SK-N-MC (cell line): ENCODE measurements around the gene BARHL2.

ENCODE experiments used
- EZH2 ChIP-seq: fragments of 200-600 bp; sonication (generic); IDR thresholded peaks from one replicate; pipeline ENCODE4 v1.6.1; 2017; ENCODE audit warnings: antibody characterized with exemption
- POLR2AphosphoS5 ChIP-seq: IDR thresholded peaks from 2 replicates; pipeline ENCODE4 v1.6.1; 2012; ENCODE audit warnings: mild to moderate bottlenecking, low read depth, low read length, borderline replicate concordance

DNA sequence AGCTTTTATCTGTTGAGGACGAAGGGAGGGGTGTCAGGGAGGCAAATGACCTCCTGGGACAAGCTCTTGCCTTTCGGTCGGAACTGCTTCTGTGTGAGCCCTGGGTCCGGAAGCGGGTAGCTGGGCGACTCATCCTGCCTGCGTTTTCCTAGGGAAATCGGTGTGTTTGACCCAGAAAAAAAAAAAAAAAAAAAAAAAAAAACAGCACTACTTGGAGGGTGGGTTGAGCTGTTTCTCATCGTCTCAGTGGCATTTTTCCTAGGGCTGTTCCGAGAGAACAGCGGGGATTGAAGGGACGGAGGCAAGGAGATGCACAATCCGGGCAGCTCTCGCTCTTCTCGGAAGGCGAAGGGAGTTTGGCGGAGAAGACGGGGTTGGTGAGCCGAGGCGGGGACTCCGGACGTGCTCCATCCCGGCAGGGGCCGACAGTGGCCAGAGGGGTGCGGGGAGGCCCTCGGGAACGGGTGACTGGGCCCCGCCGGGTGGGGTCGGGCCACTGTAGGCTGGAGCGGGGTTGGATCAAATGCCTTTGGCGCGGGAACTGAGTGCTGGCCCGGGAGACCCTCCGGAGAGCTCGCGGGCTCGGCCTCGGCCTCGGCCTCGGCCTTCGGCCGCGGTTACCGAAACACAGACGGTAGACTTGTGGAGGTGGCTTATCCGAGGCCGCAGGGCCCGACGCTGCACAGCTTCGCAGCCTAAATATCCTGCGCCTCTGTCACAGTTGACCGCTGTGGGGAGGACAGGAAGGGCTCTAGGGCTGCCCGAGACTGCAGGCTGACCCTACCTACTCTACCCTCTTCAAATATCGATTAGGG, 2.4 kb upstream of the BARHL2 start:
- TF ChIP-seq POLR2AphosphoS5 (no peak), EZH2 (no peak)
